Activated naive CD4-positive, alpha-beta T cell (primary cell): ENCODE measurements around the gene AUH.
A peak's percentile ranks its signal among the peaks of the same experiment; 100 is the strongest.
"Not testable (repeated sequence)": the region's sequence is repeated elsewhere in the genome, so short reads cannot be mapped to it uniquely, and the experiment has no call there.

Source experiments
- DNase-seq, 4 experiments: peaks; one replicate each; lab custom pipeline; 2025; lab: John Stamatoyannopoulos, UW

The AUH gene

GRCh38 chr9:91207729-91208418 lies 153.8 kb downstream of the AUH start:
- DNase-seq, result no peak

- no peak for DNase-seq
Measured at GRCh38 chr9:91207397-91207728, 154.4 kb downstream of the AUH start.

GRCh38 chr9:91206806-91207205 lies 154.9 kb downstream of the AUH start:
- no peak for DNase-seq

DNA sequence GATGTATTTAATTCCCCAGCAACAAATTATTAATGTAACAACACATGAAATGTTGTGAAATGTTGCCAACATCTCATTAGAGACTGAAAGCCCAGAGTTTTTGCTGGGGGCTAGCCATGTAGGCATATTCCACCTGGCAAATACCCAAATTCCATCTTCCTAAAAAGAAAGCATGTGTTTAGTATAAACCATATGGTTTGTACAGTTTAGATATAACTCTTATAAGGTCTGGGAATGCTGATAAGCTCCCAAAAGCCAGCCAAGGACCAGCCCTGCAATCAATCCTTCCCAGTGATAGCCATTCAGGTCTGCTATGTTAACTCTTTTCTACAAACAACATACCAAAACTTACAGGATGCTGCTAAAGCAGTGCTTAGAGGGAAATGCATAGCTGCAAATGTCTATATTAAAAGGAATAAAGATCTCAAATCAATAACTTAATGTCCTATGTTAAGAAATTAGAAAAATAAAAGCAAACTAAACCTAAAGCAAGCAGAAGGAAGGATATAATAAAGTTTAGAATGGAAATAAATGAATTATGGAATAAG lies 158.9 kb downstream of the AUH start:
- no peak for DNase-seq

GRCh38 chr9:91200692-91201336 lies 160.9 kb downstream of the AUH start:
- no peak for DNase-seq

- DNase-seq, result no peak
Measured at GRCh38 chr9:91199739-91200497, 161.8 kb downstream of the AUH start.

- DNase-seq, result not testable (repeated sequence)
Measured at GRCh38 chr9:91198881-91199280, 162.8 kb downstream of the AUH start.

DNA sequence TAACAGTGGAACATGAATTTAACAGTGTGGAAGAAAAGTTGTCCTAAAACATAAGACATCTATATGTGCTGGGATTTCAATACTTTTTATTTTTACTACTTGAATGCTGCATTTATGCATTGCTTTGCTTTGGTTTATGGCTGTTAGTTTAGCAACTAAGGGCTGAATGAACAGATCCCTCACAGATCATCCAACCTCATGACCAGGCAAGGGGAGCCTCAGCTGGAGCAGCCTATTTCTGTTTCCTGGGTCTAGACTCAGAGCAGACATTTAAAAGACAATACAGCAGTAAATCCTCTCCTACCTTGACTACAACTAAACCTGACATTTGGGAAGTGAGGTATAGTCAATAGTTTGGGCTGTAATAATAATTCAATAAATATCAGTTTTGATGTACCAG lies 163.3 kb downstream of the AUH start:
- DNase-seq, result no peak

DNA sequence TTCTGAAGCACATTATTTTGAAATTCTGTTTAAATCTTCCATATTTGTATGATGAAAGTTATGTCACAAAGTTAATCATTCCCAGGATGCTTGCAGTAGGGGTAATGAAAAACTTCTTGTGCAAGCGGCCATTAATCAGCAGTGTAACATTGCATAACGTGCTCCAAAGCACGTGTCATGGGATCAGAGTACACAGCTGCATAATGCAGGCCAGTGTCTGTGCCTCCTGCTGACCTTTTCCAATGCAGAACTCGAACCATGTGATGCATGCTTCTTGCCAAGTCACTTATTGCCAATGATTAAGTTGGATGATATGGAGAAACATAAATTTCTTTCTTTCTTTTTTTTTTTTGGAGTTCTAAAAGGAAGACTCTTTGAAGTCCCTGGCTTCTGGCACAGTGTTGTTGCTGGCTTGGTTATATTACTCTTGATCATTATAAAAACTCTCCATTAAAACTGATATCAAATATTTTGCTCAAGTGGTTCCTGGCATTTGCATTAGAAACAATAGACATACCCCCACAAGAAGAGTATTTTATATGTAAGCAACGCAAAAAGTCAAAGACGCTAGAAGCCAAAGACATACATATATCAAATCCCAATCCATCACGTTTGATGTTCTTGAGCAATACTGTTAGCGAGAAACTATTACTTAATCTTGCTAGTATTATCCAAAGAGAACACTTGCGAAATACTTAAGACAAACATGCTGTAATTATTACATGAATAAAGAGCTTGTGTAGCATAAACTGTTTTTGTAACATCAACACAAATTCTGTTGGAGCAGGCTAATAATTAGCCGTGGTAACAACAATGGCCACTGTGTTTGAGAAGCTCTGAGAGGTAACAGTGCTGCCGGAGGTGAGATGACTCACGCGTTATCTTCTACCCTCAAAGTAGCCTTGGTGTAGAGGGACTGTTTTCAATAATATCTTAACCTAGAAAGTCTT lies 164.2 kb downstream of the AUH start:
- DNase-seq, result no peak

DNA sequence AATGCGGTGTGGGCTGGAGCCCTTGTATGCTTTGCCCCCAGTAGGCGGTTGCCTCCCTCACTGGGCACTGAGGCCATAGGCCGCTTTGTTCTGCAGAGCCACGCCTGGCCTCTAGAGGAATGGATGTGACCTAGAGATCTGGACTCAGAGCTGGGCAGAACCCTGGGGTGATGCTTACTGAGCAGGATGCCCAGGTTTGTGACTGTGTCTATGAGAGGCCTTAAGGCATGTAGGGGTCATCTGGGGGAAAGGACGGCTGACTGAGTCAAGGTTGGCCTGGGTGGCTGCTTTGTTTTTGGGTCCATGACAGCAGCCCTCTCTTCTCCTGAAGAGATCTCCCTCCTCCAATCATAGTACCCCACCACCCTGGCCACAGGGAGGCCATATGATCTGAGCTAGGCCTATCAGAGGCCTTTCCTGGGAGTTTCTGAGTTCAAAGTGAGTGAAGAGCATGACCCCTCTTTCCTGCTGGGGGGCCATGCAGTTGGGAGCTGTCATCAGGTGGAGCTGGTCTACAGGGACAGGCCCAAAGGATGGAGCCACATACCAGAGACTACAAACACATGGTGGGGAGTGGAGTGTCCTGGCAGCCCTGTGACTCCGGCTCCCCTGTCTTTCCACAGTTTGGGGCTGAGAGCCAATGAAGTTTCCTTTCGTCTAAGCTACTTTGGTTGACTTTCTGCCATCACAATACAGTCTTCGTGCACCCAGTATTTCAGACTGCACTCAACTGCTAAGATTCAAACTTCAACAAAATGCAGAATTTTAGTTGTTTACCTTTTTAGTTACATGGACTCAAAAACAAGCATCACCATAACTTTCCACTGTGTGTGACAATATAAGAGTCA lies 165.4 kb downstream of the AUH start:
- no peak for DNase-seq

DNA sequence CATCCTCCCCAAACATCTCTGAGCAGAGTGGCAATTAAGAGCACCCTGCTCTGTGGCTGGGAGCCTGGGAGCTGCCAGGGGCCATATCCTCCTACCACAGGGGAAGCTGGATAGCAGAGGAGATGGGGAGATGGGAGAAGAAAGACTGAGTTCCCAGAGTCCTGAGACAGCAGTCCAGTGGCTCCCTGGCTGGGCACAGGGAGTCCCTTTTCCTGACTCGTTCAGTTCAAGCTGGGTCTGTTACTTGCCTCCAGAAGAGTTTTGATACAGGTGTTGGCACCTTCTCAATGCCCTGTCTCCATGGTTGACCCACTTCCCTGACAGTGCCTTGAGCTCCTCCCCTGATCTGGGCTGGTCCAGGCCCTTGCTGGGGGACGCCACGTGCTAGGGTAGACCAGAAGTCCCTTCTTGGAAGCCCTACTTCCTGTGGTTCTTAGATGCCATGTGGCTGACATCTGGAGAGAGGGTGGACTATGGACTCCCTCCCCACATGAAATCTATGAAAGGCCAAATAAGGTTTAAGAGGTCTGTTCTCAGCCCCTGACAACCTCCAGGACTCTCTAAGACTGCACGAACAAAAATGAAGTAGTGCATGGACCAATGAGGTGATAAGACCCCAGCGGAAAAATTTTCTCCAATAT lies 166.2 kb downstream of the AUH start:
- no peak for DNase-seq

GRCh38 chr9:91193658-91194391 lies 167.9 kb downstream of the AUH start:
- peak; percentile 29 to 47 (median 46) for DNase-seq

DNA sequence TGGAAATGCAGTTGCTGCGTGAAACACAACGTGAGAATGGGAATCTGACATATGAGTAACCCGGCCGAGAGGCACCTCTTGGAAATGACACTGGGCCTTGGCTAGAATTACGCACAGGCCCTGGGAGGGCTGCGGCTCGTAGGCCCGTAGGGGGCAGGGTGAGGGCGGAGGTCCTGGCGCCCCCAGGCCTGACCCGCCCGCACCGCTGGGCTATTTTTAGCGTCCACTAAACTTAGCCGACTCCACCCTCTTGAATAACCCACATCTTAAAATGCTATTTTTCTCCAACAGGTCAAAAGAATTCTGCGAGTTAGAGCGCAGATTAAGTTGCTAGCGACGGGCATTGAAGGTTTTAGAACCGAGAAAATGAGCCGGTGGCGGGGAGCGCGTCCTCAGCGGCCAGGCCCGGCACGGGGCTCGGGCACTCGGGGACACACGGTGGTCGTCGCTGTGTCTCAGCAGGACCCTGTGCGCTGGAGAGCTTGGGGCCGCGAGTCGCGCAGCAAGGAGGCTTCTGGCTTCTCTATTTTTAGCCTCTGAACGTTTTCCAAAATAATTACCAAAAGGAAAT lies 168.5 kb downstream of the AUH start:
- peak in 2 of 4 experiments; percentile 12 to 13 for DNase-seq

DNA sequence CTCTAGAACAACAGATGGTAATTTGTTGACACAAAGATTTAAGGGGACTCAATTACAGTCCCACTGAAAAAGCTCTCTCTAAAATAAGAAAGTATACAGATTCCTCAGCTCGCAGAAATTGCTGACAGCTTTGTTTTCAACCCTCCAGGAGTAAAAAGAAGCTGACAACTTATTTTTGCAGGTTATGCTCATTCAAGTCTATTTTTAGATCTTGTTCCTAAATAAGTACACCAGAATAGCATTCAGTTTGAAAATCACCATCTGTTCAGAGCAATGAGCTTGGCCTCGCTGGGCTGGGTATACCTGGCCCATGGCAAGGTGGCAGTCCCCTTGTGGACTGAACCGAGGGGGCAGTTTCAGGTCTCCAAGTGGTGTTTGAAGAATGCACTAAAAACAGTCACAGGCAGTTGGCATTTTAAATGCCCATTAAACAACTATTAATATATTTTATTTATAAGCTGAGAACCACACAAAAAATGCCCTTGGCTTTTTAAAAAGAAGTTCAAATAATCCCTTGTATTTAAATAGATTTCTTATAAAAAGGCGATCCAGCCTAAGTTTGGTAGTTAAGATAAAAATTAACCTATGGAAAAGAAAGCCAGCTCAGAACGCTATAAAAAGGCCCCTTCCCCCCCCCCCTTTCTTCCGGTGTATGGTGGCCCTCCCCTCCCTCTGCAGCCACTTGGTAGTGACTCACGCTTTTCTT lies 169.2 kb downstream of the AUH start:
- no peak for DNase-seq

GRCh38 chr9:91191411-91192380 lies 170.0 kb downstream of the AUH start:
- no peak for DNase-seq

- DNase-seq, result no peak
Measured at GRCh38 chr9:91190062-91190461, 171.7 kb downstream of the AUH start.
